ENCODE results near the gene NCR1.
"Not testable (repeated sequence)": the region's sequence is repeated elsewhere in the genome, so short reads cannot be mapped to it uniquely, and the experiment has no call there.

- TF ChIP-seq CTCF, POLR2A, POLR2AphosphoS5 (IDR thresholded peaks at IDR 0.05): not testable (repeated sequence)
Observed at GRCh38 chr19:54907899-54908298, 2.0 kb downstream of the NCR1 start.

Data from prostate gland (tissue), 2 donors.